Measurements from ENCODE around the gene GTPBP4. TPM values are rescaled to one million over a fixed set of nuclear protein-coding genes. Genes with fewer than 3 reads are reported as not detected.
"Not testable (repeated sequence)": the region's sequence is repeated elsewhere in the genome, so short reads cannot be mapped to it uniquely, and the experiment has no call there.

Gene GTPBP4
- total RNA-seq, 2 experiments from 2014 or later = 107 TPM

DNA sequence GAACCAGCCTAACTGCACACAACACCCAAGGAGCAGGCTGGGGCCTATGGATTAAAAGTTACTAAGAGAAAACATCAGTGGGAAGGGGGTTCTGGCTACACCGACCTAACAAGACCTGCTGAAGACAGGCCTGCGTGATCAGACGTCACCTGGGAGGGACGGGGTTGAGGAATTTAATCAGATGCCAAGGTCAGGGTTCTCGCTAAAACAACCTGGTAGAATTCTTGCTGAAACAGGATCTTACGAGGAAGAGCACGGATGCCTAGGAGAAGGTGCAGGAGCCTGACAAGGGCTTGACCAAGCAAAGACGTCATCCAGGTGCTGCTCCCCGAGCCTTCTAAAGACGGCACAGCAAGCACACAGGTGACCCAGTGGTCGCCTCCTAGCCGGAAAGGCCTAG lies 35.9 kb downstream of the GTPBP4 start:
- intact Hi-C loops (cut with micrococcal nuclease) = no loop called here
- no peak overlapping the region for H3K4me3 Mint-ChIP-seq
- ChIA-PET CTCF (no interaction called here), POLR2A (no interaction called here)
- no peak overlapping the region for H3K27ac Mint-ChIP-seq
- no peaks in the 10 kb centered on the region for H3K4me1 Mint-ChIP-seq (ENCODE audit: low read depth)
- H3K27me3 Mint-ChIP-seq = no peaks in the 10 kb centered on the region
- peaks cover 19% of the 10 kb centered on the region for H3K36me3 Mint-ChIP-seq
- no peaks in the 10 kb centered on the region for H3K9me3 Mint-ChIP-seq
- DNase-seq = no peak

DNA sequence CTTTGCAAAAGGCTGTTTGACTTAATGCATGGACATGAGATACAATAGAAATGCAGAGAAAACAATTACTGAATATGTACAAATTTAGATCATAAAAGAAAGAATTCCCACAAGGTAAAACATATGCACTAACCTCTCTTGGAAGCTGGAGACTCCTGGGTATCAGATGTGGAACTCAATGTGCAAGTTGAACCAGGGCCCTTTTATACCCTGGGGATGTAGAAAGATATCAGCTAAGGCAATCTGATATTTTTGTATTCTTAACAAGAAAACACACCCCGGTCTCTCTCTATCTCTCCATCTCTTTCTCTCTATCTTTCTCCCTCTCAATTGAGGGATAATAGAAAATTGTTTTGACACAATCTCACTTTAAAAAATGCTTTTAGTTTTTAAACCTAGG lies 37.4 kb downstream of the GTPBP4 start, which contains the start of gene IDI2:
Gene IDI2, minus strand, starts transcription at position 177 of the 400 bp plus-strand sequence. CDS start 1,136 bp downstream, outside the sequence.
- Mint-ChIP-seq H3K27me3 (no peaks in the 10 kb centered on the region), H3K27ac (no peak within 1 kb of the TSS), H3K4me3 (no peak within 1 kb of the TSS), H3K36me3 (peaks cover 6% of the 10 kb centered on the region), H3K4me1 (ENCODE audit: low read depth) (no peaks in the 10 kb centered on the region), H3K9me3 (no peaks in the 10 kb centered on the region)
- ChIA-PET CTCF (no interaction called here), POLR2A (no interaction called here)
- intact Hi-C loops (cut with micrococcal nuclease) = no loop called here
- DNase-seq = no peak

DNA sequence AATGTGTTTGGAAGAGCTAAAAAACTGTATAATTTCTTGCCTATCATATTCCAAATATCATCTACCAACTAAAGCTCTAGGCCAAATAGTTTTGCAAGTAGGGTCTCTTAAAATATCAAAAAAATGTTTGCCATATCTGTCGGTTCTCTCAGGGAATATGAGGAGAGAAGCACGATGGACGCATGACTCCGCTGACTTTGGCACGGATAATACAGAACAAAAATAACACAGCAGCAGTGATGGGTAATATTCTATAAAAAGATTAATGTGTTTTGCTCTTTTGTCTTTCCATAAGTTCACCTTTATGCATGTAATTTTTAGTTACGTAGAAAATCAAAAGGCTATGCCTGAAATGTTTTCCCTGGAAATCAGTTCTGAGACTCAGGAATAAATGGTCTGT lies 38.3 kb downstream of the GTPBP4 start:
- CTCF ChIA-PET = no interaction called here
- Mint-ChIP-seq H3K9me3 (no peaks in the 10 kb centered on the region), H3K27ac (no peak overlapping the region), H3K27me3 (no peaks in the 10 kb centered on the region), H3K4me3 (no peak overlapping the region), H3K4me1 (ENCODE audit: low read depth) (no peaks in the 10 kb centered on the region), H3K36me3 (peaks cover under 1% of the 10 kb centered on the region)
- DNase-seq = no peak
- POLR2A ChIA-PET = no interaction called here
- intact Hi-C loops (cut with micrococcal nuclease) = no loop called here

DNA sequence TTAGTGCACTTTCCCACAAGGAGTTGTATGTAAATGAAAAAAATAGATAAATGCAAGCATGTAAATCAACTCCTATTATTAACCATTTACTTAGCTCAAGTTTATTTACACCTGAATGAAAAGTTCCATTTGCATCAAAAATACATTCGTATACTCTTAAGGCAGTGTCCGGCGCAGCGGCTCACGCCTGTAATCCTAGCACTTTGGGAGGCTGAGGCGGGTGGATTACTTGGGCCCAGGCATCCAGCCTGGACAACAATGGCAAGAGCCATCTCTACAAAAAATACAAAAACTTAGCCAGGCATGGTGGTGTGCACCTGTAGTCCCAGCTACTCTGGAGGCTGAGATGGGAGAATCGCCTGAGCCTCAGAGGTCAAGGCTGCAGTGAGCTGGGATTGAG lies 41.6 kb downstream of the GTPBP4 start:
- no peak overlapping the region for H3K27ac Mint-ChIP-seq
- DNase-seq = no peak
- ChIA-PET CTCF (no interaction called here), POLR2A (interaction anchor here (0.8 kb wide), 1 partner anchor 37 kb away, joined by 4 read pairs; no protein-coding TSS in a partner anchor)
- no peaks in the 10 kb centered on the region for H3K27me3 Mint-ChIP-seq
- intact Hi-C loops (cut with micrococcal nuclease) = no loop called here
- no peaks in the 10 kb centered on the region for H3K4me1 Mint-ChIP-seq (ENCODE audit: low read depth)
- H3K4me3 Mint-ChIP-seq = no peak overlapping the region
- H3K9me3 Mint-ChIP-seq = no peaks in the 10 kb centered on the region
- H3K36me3 Mint-ChIP-seq = peaks cover 5% of the 10 kb centered on the region

DNA sequence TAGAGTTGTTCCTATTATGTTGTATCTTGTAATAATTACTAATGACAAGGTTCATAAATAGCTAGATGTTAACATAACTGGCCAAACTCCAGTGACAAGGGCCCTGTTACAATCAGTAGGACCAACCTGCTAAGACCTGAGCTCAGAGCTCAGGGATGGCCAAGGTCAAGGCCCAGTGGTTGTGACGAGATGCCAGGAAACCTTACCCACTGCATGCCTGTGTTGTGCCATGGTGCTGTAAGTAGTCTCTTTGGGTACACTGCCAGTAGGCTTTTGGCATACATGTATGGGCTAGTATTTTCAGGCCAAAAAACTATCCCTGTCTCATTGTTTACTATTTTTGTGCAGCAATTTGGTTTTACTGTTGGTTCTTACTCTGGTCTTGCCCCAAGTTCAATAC lies 45.4 kb downstream of the GTPBP4 start:
- no peaks in the 10 kb centered on the region for H3K9me3 Mint-ChIP-seq
- peaks cover 13% of the 10 kb centered on the region for H3K36me3 Mint-ChIP-seq
- no peak for DNase-seq
- POLR2A ChIA-PET = no interaction called here
- CTCF ChIA-PET = interaction anchor here (0.7 kb wide), 1 partner anchor 335 kb away, joined by 4 read pairs; no protein-coding TSS in a partner anchor
- peaks cover 19% of the 10 kb centered on the region for H3K4me1 Mint-ChIP-seq (ENCODE audit: low read depth)
- H3K27ac Mint-ChIP-seq = no peak overlapping the region
- intact Hi-C loops (cut with micrococcal nuclease) = no loop called here
- H3K27me3 Mint-ChIP-seq = no peaks in the 10 kb centered on the region
- H3K4me3 Mint-ChIP-seq = no peak overlapping the region

DNA sequence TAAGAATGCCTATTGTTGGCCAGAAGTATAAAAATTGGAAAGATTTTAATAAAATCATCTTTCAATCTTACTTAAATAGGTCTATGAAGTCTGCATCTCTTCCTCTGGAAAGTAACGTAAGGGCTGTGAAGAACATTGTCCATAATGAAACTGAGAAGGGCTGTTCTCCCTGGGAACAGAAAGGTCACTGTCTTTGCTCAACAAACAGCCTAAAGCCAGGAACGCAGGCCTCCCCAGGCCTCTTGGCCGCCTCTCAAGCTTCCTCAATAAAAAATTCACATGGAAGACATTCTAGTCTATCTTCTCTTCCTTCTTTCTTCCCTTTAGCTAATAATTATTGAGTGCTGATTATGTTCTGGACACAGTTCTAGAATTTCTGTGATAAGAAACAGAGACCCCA lies 46.5 kb downstream of the GTPBP4 start:
- Mint-ChIP-seq H3K9me3 (no peaks in the 10 kb centered on the region), H3K36me3 (peaks cover 13% of the 10 kb centered on the region), H3K4me1 (ENCODE audit: low read depth) (peaks cover 19% of the 10 kb centered on the region), H3K27ac (no peak overlapping the region), H3K27me3 (no peaks in the 10 kb centered on the region), H3K4me3 (no peak overlapping the region)
- intact Hi-C loops (cut with micrococcal nuclease) = no loop called here
- POLR2A ChIA-PET = interaction anchor here (3.1 kb wide), 1 partner anchor 14 kb away, joined by 14 read pairs; the partner anchor contains the start of gene IDI1
- CTCF ChIA-PET = no interaction called here
- DNase-seq = no peak

DNA sequence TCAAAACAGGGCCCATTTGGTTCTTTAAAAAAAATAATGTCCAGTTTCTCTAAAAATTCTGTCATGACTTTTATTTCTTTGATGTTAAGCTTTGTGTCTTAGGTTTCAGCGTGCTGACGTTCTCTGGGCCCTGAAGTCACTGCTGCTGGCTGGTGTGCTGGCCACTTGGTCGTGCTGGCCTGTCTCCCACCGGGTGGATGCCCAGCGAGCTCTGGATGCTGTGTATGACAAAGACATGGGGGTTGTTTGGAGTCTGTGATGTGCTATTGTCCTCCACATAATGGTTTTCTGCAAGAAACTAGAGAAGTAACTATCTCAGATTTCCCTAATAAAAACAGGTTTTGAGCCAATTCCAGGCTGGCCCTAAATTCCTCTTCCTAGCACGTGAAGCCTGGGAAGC lies 47.0 kb downstream of the GTPBP4 start:
- DNase-seq = no peak
- ChIA-PET POLR2A (interaction anchor here (3.1 kb wide), 1 partner anchor 13 kb away, joined by 14 read pairs; the partner anchor contains the start of gene IDI1), CTCF (interaction anchor here (1.6 kb wide), 1 partner anchor 47 kb away, joined by 3 read pairs; the partner anchor contains the start of gene GTPBP4)
- Mint-ChIP-seq H3K27me3 (no peaks in the 10 kb centered on the region), H3K9me3 (no peaks in the 10 kb centered on the region), H3K4me3 (no peak overlapping the region), H3K27ac (no peak overlapping the region), H3K4me1 (ENCODE audit: low read depth) (peaks cover 19% of the 10 kb centered on the region), H3K36me3 (peaks cover 16% of the 10 kb centered on the region)
- intact Hi-C loops (cut with micrococcal nuclease) = no loop called here

DNA sequence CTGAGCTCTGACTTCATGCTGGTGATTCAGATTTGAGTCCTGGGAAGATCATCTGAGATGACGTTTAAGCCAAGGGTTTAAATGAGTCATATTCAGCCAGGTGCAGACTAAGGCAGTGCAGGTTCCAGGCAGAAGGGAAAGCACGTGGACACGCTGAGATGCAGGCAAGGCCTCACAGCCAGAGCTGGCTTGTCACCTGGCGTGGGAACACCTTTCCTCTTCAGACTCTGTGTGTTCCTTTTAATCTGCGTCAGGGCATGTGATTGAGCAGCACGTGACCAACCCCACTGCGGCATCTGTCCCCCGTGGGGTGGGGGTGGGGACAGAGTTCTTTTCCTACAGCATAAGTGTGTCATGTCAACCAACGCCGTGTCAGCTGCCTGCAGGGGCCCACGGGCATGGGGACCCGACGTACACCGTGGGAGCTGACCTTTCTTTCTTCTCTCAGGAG lies 48.1 kb downstream of the GTPBP4 start:
- Mint-ChIP-seq H3K4me3 (no peak overlapping the region), H3K27me3 (no peaks in the 10 kb centered on the region), H3K36me3 (peaks cover 25% of the 10 kb centered on the region), H3K4me1 (ENCODE audit: low read depth) (peaks cover 19% of the 10 kb centered on the region), H3K27ac (peak overlapping the region; percentile 73), H3K9me3 (no peaks in the 10 kb centered on the region)
- CTCF ChIA-PET = interaction anchor here (1.6 kb wide), 1 partner anchor 48 kb away, joined by 3 read pairs; the partner anchor contains the start of gene GTPBP4
- POLR2A ChIA-PET = interaction anchor here (0.8 to 3.1 kb wide), 4 partner anchors 12 to 121 kb away, joined by 3 to 14 read pairs (median 4); partner anchors contain the start of genes IDI1 and WDR37
- peak; percentile 75 for DNase-seq
- intact Hi-C loops (cut with micrococcal nuclease) = loop anchor here (1.0 kb wide), 1 partner anchor 13 kb away; the partner anchor contains the start of gene IDI1

DNA sequence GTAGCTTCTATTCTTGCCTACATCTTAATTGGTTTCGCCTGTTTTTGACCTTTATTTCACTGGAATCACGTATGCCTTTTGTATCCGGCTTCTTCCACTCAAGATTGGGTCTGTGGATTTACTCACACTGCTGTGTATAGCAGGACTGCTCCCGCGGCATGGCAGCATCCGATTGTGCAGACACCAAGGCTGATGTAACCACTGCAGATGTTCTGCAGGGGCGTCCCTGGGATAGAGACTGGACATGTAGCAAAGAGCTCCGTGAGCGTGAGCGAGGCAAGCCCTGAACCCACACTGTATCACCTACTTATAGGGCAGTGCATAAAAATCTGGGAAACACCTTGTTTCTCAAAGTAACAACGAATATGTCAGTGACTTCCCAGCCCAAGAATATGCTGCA lies 48.9 kb downstream of the GTPBP4 start:
- intact Hi-C loops (cut with micrococcal nuclease) = no loop called here
- no peaks in the 10 kb centered on the region for H3K9me3 Mint-ChIP-seq
- peak overlapping the region; percentile 73 for H3K27ac Mint-ChIP-seq
- DNase-seq = no peak
- H3K27me3 Mint-ChIP-seq = no peaks in the 10 kb centered on the region
- ChIA-PET POLR2A (interaction anchor here (1.0 to 3.1 kb wide), 4 partner anchors 11 to 36 kb away, joined by 3 to 14 read pairs (median 4); partner anchors contain the start of genes IDI1 and WDR37), CTCF (no interaction called here)
- H3K36me3 Mint-ChIP-seq = peaks cover 27% of the 10 kb centered on the region
- no peak overlapping the region for H3K4me3 Mint-ChIP-seq
- peaks cover 19% of the 10 kb centered on the region for H3K4me1 Mint-ChIP-seq (ENCODE audit: low read depth)

DNA sequence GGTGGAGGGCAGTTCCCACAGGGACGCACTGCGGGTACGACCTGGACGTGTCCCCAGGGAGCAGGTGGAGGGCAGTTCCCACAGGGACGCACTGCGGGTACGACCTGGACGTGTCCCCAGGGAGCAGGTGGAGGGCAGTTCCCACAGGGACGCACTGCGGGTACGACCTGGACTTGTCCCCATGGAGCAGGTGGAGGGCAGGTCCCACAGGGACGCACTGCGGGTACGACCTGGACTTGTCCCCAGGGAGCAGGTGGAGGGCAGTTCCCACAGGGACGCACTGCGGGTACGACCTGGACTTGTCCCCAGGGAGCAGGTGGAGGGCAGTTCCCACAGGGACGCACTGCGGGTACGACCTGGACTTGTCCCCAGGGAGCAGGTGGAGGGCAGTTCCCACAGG lies 50.5 kb downstream of the GTPBP4 start:
- intact Hi-C loops (cut with micrococcal nuclease); H3K4me3 Mint-ChIP-seq; POLR2A ChIA-PET; DNase-seq; H3K27ac Mint-ChIP-seq; CTCF ChIA-PET; H3K9me3 Mint-ChIP-seq; H3K27me3 Mint-ChIP-seq: not testable (repeated sequence)
- Mint-ChIP-seq H3K4me1 (ENCODE audit: low read depth) (peaks cover 27% of the 10 kb centered on the region), H3K36me3 (peaks cover 35% of the 10 kb centered on the region)

DNA sequence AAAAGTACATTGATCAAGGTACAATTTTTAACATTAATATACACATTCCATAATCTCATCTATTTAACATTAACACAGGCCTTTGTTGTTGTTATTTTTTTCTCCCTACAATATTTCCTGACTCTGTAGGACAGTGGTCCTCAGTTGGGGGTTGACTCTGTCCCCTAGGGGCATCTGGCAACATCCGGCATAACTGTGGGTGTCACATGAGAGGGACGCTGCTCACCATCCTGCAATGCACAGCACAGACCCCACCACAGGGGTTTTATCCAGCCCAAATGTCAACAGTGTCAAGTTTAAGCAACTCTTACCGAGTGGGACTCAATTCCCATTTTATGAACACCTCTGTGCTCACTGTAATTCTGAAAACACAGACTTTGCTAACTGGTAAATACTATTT lies 51.9 kb downstream of the GTPBP4 start:
- H3K36me3 Mint-ChIP-seq = peaks cover 42% of the 10 kb centered on the region
- peak overlapping the region; percentile 34 for H3K27ac Mint-ChIP-seq
- no peaks in the 10 kb centered on the region for H3K27me3 Mint-ChIP-seq
- no peak for DNase-seq
- ChIA-PET CTCF (no interaction called here), POLR2A (no interaction called here)
- H3K4me3 Mint-ChIP-seq = no peak overlapping the region
- H3K9me3 Mint-ChIP-seq = no peaks in the 10 kb centered on the region
- intact Hi-C loops (cut with micrococcal nuclease) = no loop called here
- peaks cover 41% of the 10 kb centered on the region for H3K4me1 Mint-ChIP-seq (ENCODE audit: low read depth)

DNA sequence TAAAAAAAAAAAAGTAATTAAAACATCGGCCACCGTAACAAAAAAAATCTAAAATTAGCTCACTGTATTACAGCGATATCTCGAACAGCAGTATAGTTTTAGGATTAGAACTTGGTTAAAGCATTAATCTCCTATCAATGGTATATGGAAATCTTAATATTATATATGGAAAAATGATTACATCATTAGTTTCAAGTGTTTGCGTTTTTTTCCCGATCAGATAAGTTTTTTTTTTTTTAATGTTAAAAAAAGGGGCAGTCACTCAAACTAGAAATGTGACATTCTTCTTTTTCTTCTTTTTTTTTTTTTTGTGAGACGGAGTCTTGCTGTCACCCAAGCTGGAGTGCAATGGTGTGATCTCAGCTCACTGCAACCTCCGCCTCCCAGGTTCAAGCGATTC lies 53.3 kb downstream of the GTPBP4 start:
- ChIA-PET CTCF (interaction anchor here (0.6 kb wide), 1 partner anchor 201 kb away, joined by 3 read pairs; no protein-coding TSS in a partner anchor), POLR2A (interaction anchor here (0.5 to 1.1 kb wide), 3 partner anchors 9 to 226 kb away, joined by 3 to 6 read pairs (median 5); partner anchors contain the start of gene WDR37)
- Mint-ChIP-seq H3K4me3 (no peak overlapping the region), H3K4me1 (ENCODE audit: low read depth) (peaks cover 39% of the 10 kb centered on the region), H3K27me3 (no peaks in the 10 kb centered on the region), H3K36me3 (peaks cover 51% of the 10 kb centered on the region), H3K9me3 (no peaks in the 10 kb centered on the region), H3K27ac (no peak overlapping the region)
- intact Hi-C loops (cut with micrococcal nuclease) = no loop called here
- no peak for DNase-seq

DNA sequence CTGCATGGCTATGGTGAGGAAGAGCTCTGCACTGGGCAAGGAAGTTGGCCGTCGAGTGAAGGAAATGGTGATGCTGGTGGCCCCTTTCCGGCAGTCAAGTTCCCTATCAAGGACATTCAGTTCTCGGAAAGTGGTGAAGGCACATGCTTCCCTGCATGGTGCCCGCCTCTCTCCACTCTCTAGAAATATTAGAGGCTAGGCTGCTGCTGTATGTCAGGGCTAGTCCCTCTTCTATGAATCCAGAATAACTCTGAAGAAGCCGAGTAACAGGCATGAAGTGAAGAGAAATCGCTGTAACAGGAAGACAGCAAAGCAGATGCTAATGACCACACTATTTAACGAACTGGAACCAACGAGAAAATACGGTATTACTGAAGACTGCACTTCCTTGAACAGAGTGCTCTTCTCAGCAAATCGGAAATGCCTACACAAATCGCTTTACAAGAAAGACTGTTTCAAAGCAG lies 55.3 kb downstream of the GTPBP4 start:
- ChIA-PET CTCF (no interaction called here), POLR2A (interaction anchor here (1.3 to 2.0 kb wide), 3 partner anchors 13 to 112 kb away, joined by 3 to 6 read pairs (median 5); partner anchors contain the start of genes LARP4B and WDR37)
- peak overlapping the region; percentile 71 for H3K4me3 Mint-ChIP-seq
- intact Hi-C loops (cut with micrococcal nuclease) = no loop called here
- DNase-seq = peak; percentile 54
- peak overlapping the region; percentile 91 for H3K27ac Mint-ChIP-seq
- H3K27me3 Mint-ChIP-seq = no peaks in the 10 kb centered on the region
- peaks cover 38% of the 10 kb centered on the region for H3K4me1 Mint-ChIP-seq (ENCODE audit: low read depth)
- H3K36me3 Mint-ChIP-seq = peaks cover 52% of the 10 kb centered on the region
- no peaks in the 10 kb centered on the region for H3K9me3 Mint-ChIP-seq

All from activated CD4-positive, alpha-beta memory T cell treated with anti-CD3 and anti-CD28 coated beads for 36 hours (primary cell).